OCI-LY1 (cell line): ENCODE data around the gene RNU1-2.

ENCODE experiments used
- CTCF ChIP-seq: fragments of 200-600 bp; sonication (generic), shearing (Covaris generic); IDR thresholded peaks from 2 replicates; pipeline ENCODE4 v1.5.1; 2017; ENCODE audit warnings: mild to moderate bottlenecking, antibody characterized with exemption, low read length, moderate library complexity, mixed read lengths
- EZH2 ChIP-seq: fragments of 200-600 bp; sonication (generic), shearing (Covaris generic); IDR thresholded peaks from 2 replicates; pipeline ENCODE4 v1.8.0; 2017; ENCODE audit warnings: borderline replicate concordance, mixed run types, mild to moderate bottlenecking, antibody characterized with exemption, low read length, moderate library complexity, mixed read lengths

GRCh38 chr1:16924216-16924918, 28.6 kb downstream of the RNU1-2 start:
- TF ChIP-seq CTCF (no peak), EZH2 (no peak)
